Fibroblast of upper back skin (primary cell): ENCODE data around the gene BIRC2.
"Not testable (repeated sequence)": the region's sequence is repeated elsewhere in the genome, so short reads cannot be mapped to it uniquely, and the experiment has no call there.

ENCODE experiments used
- DNase-seq: peaks from one replicate; pipeline ENCODE4 v3.0.0-alpha.2; 2013

BIRC2 gene

DNA sequence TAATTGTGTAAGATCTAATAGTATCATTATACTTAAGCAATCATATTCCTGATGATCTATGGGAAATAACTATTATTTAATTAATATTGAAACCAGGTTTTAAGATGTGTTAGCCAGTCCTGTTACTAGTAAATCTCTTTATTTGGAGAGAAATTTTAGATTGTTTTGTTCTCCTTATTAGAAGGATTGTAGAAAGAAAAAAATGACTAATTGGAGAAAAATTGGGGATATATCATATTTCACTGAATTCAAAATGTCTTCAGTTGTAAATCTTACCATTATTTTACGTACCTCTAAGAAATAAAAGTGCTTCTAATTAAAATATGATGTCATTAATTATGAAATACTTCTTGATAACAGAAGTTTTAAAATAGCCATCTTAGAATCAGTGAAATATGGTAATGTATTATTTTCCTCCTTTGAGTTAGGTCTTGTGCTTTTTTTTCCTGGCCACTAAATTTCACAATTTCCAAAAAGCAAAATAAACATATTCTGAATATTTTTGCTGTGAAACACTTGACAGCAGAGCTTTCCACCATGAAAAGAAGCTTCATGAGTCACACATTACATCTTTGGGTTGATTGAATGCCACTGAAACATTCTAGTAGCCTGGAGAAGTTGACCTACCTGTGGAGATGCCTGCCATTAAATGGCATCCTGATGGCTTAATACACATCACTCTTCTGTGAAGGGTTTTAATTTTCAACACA, 23.3 kb upstream of the BIRC2 start:
- DNase-seq = peak; percentile 85

DNA sequence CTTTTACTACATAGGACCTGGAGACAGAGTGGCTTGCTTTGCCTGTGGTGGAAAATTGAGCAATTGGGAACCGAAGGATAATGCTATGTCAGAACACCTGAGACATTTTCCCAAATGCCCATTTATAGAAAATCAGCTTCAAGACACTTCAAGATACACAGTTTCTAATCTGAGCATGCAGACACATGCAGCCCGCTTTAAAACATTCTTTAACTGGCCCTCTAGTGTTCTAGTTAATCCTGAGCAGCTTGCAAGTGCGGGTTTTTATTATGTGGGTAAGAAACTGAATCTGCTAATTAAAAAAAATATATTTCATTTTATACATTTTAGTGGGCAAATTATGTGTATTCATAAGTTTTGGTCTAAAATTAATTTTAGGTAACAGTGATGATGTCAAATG, 21.9 kb upstream of the BIRC2 start:
- no peak for DNase-seq

DNA sequence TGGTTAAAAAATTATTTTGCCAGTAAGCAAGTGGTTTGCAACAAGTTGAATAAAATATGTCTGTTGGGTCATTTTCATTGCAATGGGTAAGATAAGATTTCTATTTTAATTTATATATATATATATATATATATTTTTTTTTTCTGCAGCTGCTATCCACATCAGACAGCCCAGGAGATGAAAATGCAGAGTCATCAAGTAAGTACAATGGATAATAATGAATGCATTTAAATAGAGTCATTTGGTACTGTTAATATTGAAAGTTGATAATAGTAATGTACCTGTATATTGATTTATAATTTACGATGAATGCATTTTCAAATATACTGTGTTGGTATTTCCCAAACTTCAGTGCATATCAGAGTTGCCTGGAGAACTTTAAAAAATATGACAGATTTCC, 18.3 kb upstream of the BIRC2 start:
- DNase-seq = no peak

DNA sequence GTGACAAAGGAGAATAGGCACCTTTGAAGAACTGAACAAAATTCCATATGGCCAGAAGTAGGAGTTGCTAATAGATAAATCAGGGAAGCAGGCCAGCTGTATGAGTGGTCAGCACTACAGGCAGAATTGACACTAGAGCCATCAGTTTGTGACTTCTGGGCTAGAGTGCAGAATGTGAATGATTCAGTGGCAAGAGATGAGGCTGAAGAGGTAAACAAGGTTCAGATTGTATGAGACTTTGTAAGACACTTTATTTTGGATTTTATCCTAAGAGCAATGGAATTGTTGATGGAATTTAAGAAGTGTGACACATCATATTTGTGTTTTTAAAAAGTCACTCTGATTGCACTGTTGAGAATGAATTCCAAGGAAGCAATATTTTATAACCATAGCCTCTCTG, 16.8 kb upstream of the BIRC2 start:
- no peak for DNase-seq

DNA sequence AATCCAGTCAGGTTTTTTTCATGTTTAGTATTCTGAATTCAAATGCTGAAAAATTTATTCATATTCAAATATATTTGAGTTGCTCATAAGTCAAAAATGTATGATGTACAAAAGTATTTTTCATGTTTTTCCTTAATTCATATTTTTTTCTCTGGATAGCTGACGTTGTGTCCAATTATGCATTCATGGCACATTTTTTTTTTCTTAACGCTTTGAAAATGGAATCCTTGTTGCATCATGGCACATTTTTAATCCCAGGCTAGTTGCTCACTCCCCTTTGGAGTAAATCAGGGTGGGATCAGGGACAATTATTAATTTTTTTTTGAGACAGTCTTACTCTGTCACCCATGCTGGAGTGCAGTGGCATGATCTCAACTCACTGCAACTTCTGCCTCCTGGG, 15.7 kb upstream of the BIRC2 start:
- DNase-seq = no peak

DNA sequence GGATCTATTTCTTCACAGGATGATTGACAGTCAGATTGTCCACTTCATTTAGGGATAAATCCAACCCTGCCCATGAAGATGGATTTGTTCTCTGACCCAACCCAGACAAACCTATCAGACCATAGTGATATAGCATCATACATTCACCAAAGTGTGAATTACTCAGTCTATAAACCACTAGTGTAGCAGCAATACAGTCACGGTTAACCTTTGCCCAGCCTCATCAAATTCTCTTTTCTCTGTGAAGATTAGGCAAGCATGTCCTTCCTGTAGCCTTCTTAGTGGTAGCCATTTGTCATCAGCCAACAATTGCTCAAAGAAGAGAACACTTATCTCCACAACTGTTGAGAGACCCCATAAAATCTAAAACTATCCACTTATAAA, 14.4 kb upstream of the BIRC2 start:
- no peak for DNase-seq

DNA sequence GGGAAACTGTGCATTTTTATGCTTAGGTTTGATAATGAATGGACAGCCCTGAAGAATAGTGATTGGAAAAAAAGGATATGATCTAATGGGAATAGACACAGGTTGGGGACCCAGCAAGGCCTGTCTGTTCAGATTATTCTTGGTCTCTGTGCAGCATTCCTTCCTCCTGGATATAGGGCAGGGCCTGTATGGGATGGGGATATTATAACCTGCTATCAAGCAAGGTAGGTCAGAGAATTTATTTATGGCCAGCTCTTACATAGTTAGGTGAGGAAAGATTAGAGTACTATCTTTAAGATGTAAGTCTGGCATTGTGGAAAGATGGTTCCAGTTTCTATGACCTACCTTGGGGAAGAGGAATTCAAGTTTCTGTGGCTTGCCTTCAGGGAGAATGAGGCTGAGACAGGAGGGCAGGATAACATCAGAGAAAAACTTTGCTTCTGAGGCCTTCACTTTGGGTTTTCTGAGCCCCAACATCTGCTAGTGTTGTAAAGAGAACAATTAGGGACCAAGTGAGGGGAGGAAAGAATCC, 8.5 kb upstream of the BIRC2 start:
- DNase-seq = no peak

DNA sequence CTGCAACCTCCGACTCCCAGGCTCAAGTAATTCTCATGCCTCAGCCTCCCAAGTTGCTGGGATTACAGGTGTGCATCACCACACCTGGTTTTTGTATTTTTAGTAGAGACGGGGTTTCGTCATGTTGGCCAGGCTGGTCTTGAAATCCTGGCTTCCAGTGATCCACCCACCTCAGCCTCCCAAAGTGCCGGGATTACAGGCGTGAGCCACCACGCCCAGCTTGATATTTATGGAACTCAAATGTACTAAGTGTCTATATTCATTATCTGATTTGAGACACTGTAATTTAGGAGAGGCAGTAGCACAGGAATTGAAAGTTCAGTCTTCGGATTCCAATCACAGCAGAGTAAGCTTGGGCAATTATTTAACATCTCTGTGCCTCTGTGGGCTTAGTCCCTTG, 5.7 kb upstream of the BIRC2 start:
- not testable (repeated sequence) for DNase-seq

DNA sequence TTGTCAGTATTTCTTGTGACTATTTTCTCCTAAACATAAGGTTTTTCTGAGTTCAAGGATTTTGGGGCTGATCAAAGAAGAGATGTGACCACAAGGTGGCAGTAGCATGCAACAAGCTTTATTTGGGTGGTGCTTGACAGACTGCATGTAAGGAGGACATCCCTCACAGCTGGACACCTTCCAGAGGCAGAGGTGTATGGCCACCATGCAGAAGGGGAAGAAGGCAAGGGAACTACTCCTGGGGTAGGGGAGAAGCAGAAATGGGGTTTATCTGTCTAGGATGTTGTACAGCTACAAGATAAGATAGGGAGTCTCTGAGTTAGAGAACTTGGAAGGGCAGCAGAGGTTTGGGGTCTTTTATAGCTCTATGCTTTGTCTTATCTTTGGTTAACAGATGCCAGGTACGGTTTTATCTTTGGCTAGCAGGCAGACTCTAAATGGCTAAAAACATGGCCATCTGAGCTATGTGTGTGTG, 5.1 kb upstream of the BIRC2 start:
- DNase-seq = peak; percentile 88

DNA sequence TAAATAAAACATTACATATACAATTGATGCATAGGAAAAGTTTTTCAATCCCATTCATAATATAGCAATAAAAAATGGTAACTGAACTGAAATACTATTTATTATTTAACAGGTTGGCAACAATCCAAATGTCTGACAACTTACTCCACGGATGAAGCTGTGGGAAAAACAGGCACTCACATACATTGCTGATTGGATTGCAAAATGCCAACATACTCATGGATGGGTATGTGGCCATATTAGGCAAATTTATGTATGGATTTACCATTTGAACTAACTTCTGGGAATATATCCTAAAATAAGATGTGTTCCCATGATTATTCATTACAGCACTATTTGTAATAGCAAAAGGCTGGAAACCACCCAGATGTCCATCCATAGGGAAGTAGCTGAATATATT, 3.2 kb upstream of the BIRC2 start:
- peak; percentile 84 for DNase-seq

DNA sequence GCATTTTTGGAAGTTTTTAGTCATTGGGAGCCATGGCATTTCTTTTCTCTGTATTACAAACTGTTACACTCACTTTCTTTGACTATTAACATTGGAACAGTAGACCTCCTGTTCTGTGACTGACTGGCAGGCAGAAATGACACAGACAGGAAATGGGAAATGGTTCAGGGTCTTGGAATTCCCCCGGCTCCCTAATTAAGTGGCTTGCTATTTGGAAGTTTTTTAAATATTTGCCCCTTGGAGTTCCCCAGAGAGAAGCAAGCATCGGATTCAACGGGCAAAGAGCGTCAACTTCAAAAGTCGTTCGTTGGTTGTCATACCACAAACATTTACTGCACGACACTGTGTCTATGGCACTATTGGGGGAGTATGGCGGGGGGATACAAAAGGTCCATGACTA, 1.1 kb upstream of the BIRC2 start:
- DNase-seq = peak; percentile 80

DNA sequence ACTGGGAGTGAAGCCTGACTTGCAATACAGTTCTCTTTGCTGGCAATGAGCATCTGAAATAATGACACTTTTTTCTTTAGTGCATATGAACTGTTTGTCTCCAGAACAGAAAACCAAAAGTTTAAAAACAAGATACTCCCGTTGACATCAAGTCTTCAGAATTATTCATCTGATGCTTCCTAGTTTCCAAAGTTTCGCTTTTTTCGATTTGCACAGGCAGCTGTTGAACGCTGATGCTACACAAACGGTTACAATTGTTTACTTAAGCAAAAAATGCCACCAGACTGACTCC, 612 bp upstream of the BIRC2 start:
- no peak for DNase-seq

DNA sequence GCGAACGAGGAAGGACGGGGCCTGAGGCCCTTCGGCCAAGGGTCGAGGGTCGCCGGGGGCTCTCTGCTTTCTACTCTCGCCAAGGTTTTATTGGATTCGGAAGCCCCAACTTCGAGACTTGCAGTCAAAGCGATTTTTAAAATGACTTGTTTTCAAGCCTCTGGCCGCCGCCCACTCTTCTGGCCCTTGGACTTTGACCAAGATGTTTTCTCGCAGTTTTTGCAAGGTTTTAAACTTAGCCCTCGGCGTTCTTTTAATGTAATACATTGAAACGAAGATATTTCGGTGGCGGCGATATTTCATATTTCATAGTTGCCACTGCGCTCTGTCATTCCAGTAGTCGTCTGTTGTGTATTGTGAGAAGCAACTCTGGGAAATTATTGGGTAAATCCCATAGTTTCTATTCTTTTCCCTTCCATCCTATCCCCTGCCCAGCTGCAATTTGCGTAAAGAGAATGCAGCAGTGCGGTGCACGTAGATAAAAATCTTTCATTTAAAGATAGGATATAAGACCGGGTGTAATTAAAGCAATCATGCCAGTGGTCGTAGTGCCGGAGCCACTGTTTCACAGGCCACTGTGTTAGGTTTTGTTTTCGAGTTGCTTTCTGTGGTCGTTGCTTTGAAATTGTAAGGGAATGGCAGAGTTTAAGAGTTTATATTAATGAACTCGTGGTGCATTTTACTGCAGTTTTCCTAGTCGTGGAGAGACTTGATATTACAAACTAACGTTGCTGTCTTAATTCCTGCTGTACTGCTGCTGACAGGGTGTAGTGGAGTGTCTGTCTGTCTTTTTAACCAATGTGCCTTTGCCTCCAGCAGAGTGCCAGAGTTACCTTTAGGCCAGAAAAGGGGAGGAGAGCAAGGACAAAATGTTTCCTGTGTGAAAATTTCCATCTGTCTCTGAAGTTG, 702 bp downstream of the BIRC2 start:
- DNase-seq = peak; percentile 26

DNA sequence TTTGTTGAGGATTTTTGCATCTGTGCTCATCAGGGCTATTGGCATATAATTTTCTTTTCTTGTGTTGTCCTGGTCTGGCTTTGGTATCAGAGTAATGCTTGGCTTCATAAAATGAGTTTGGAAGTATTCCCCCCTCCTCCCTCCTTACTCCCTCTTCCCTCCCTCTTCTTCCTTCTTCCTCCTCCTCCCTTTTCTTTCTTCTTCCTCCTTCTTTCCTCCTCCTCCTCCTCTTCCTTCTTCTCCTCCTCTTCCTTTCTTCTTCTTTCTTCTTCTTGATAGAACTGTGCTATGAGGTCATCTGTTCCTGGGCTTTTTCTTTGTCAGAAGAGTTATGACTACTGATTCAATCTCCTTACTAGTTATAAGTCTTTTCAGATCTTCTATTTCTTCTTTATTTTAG, 10.1 kb downstream of the BIRC2 start:
- DNase-seq = no peak

DNA sequence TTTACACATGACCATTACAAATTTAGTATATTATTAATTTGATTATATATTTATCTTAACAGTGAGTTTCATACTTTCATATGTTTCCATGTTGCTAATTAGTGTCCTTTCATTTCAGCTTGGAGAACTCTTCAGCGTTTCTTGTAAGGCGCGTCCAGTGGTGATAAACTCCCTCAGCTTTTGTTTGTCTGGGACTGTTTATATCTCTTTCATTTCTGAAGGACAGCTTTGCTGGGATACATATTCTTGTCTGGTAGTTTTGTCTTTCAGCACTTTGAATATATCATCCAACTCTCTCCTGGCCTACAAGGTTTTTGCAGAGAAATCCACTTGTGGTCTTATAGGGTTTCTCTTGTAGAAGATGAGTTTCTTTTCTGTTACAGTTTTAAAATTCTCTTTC, 12.4 kb downstream of the BIRC2 start:
- DNase-seq = no peak

DNA sequence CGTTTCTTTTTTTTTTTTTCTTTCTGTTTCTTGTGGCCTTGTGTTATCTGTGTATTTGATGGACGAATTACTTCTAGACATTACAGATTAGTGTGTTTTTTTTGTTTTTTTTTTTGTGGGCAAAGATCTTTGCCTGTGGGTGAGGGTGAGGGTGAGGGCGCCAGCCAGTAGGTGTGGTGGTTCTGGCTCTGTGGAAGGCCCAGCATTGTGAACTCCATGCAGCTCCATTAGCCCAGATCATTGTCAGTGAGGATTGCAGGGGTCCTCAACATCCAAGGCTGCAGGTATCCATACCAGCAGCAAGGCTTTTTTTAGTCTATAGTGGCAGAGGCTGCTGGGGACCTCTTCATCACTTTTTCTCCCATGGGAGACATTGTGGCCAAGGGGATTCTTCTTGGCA, 13.7 kb downstream of the BIRC2 start:
- DNase-seq = no peak

DNA sequence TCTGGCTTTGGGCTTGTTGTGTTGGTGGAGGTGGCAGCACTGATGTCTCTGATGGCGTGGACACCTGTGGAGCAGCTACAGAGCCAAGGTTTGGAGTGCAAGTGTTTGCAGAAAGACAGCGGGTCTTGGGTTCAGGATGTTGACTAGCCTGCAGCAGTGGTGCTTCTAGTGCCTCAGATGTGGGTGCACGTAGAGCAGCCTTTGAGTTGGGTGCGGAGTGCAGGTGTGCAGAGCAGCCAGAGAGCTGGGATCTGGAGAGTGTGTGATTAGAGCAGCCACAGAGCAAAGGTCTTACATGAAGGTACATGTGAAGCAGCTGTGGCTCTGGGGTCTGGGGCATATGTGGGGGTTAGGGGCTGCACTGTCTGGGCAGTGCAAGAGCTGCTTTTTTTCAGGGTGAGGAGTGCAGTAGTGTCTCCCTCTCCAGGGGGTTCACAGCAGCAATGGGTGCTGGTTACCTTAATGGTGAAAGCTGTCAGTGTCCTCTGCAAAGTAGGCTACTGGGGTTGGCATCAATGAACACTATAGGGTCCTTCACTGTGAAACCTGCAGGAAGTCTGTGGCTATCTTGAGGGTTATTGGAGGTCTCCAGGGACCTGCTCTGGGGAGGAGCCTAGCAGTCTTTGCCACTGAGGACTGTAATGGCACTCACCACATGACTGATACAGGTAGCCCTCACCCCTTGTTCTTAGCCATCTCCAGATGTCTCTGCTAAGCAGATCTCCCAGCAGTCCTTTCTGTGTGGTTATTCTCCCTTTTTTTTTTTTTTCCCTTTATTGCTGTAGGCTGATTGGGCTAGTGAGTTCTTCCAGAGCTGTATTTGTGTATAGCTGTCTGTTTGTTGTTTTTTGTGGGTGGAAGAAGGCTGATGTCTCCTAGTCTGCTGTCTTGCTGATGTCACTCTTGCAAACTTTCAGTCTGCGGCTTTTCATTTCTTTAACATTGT, 14.3 kb downstream of the BIRC2 start:
- peak; percentile 60 for DNase-seq

DNA sequence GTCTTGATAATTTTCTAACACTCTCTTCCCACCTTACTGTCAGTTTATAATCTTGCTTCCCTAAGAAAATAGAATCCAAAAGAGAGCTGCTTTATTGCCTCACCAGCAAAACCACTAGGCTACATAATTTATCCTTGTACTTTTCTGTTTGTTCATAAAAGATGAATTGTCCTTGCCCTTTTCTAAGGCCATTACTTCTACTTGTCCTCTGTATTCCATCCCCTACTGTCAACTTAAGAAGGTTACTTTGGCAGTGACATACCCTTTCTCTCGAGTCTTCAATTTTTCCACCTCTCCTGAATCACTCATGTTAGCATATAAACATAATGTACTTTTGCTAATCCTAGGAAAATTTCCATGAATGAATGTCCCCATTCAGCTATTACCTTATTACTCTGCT, 18.0 kb downstream of the BIRC2 start:
- DNase-seq = no peak

DNA sequence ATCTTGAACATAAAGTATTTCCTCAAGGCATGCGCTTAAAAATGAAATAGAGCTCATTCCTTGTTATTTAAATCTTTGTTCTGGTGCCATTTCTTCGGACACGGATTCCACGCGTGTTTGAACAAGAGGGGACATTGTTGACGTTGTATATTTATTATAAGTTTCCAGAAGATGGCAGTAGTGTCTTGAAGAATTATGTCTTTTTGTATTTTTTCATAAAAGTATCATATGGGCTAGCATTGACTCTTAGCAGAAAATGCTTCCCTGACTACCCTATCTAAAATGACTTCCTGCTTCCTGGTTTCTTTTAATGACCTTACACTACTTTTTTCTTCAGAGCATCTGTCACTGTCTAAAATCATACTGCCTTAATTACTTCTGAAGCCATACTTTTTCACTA, 20.4 kb downstream of the BIRC2 start:
- no peak for DNase-seq

DNA sequence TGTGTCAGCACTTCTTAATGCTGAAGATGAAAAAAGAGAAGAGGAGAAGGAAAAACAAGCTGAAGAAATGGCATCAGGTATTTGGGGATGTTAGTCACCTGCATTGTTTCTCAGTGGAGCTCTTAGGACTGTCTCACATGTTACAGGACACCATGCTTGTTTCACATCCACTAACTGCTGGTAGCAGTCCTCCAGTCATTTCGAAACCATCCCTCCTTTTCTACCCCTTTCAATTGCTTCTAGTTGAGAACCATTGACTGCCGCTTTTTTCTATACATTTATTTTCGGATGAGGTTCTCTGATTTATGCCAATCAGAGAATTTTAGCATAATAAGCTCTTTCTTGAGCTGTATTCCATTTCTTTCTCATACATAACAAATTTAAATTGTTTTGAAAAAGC, 21.5 kb downstream of the BIRC2 start:
- DNase-seq = no peak

DNA sequence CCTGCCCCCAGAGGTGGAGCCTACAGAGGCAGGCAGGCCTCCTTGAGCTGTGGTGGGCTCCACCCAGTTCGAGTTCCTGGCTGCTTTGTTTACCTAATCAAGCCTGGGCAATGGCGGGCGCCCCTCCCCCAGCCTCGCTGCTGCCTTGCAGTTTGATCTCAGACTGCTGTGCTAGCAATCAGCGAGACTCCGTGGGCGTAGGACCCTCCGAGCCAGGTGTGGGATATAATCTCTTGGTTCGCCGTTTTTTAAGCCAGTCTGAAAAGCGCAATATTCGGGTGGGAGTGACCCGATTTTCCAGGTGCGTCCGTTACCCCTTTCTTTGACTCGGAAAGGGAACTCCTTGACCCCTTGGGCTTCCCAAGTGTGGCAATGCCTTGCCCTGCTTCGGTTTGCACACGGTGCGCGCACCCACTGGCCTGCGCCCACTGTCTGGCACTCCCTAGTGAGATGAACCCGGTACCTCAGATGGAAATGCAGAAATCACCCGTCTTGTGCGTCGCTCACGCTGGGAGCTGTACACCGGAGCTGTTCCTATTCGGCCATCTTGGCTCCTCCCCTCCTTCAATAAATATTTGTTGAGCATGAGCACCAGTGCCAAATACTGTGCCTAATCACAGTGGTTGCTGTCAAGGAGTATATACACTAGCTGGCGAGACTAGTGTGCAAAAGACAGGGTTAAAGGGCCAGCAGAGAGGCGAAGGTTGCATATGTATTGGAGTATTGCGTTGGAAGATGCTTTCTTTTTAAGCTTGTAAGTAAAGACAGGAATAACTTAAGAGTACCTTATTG, 27.8 kb downstream of the BIRC2 start:
- DNase-seq = not testable (repeated sequence)

DNA sequence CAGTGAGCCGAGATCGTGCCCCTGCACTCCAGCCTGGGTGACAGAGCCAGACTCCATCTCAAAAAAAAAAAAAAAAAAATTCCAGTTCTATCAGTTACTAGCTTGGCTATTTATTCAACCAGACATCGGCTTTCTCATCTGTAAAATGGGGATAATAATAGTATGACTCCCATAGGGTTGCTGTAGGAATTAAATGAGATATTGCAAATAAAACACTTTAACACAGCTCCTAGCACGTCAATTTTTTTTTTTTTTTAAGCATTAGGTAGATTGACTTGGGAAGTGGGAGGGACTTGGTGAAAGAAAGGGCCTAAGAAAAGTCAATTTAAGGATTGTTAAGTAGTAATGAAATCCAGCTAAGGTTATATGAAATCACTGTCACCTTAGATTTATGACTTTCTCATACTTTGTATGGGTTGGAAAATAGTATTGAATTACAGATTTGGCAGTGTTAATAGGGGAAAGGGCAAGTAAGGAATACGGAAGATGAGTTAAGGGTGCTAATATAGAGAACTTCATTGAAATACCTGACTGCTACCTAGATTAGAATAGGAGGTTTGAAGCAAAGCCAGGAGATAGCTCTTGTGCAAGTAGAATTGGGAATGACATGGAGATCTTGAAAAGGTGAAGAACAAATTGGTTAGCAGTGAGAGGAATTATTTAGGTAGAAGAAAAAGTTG, 28.8 kb downstream of the BIRC2 start:
- DNase-seq = no peak
